Lung (tissue), 12 donors: ENCODE data around the gene NUP210L. TPM values are rescaled to one million over a fixed set of nuclear protein-coding genes. Genes with fewer than 3 reads are reported as not detected.
"Not testable (repeated sequence)": the region's sequence is repeated elsewhere in the genome, so short reads cannot be mapped to it uniquely, and the experiment has no call there.

Experiments used
- ATAC-seq: fragments of 200-7000 bp; cut with Tn5 transposase; one replicate; pipeline ENCODE4 v1.9.1; 2020; ENCODE audit warnings: moderate number of reproducible peaks; ENCODE audit not compliant: insufficient read depth, low FRiP score
- DNase-seq, 3 donors: peaks; one replicate each; pipeline ENCODE4 v3.0.0-alpha.2; 2013 to 2017
- H3K27ac ChIP-seq, 2 donors: one replicate each; pipeline ENCODE4 v1.5.1; 2013; ENCODE audit warnings: mild to moderate bottlenecking in 2 of 2, moderate library complexity in 2 of 2, control low read depth in 1 of 2, inconsistent platforms in 1 of 2, low read depth in 1 of 2, low read length in 1 of 2
- H3K27me3 ChIP-seq, 3 donors: one replicate each; pipeline ENCODE4 v1.5.1; 2013; ENCODE audit warnings: low read length in 2 of 3; ENCODE audit not compliant: control insufficient read depth in 3 of 3, insufficient read depth in 3 of 3
- H3K36me3 ChIP-seq, 4 donors: one replicate each; pipeline ENCODE4 v1.5.1; 2013; ENCODE audit warnings: low read length in 4 of 4, mild to moderate bottlenecking in 1 of 4, moderate library complexity in 1 of 4; ENCODE audit not compliant: control insufficient read depth in 4 of 4, insufficient read depth in 4 of 4
- H3K4me1 ChIP-seq, 5 donors: one replicate each; pipeline ENCODE4 v1.5.1; 2013; ENCODE audit warnings: low read length in 5 of 5, mild to moderate bottlenecking in 2 of 5, moderate library complexity in 1 of 5; ENCODE audit not compliant: control insufficient read depth in 5 of 5, insufficient read depth in 5 of 5
- H3K4me3 ChIP-seq: one replicate; pipeline ENCODE4 v1.5.1; 2013; ENCODE audit warnings: mild to moderate bottlenecking, control low read depth, moderate library complexity
- H3K9ac ChIP-seq, 2 donors: one replicate each; pipeline ENCODE4 v1.5.1; 2013; ENCODE audit warnings: low read length in 2 of 2, control low read depth in 1 of 2; ENCODE audit not compliant: insufficient read depth in 1 of 2
- H3K9me3 ChIP-seq, 4 donors: one replicate each; pipeline ENCODE4 v1.5.1; 2013; ENCODE audit warnings: low read length in 3 of 4, mild to moderate bottlenecking in 1 of 4, moderate library complexity in 1 of 4; ENCODE audit not compliant: control insufficient read depth in 4 of 4, insufficient read depth in 3 of 4
- CTCF ChIP-seq: IDR thresholded peaks from 2 replicates; pipeline ENCODE4 v1.5.1; 2012; ENCODE audit warnings: mild to moderate bottlenecking; ENCODE audit errors: control extremely low read depth, extremely low read depth
- WGBS, 2 donors: extraction: QIAGEN DNeasy Blood & Tissue Kit; methylation state at CpG; one replicate each; pipeline ENCODE4 v1.1.7; 2013; 5-methylcytosine and 5-hydroxymethylcytosine counted together
- polyA plus RNA-seq, 2 donors: library from polyadenylated mRNA; stranded (reverse); fragments of 200-250 nt; gene quantifications; one replicate each; pipeline ENCODE4 v1.2.1, GENCODE V29; 2013
- total RNA-seq, 2 donors: library from RNA; depleted of rRNA in 1 of 2; stranded (reverse); fragments of >200 nt in 1 of 2; gene quantifications; one replicate each; pipeline ENCODE4 v1.2.1, GENCODE V29; 2014 to 2021
- donor health status: control.
- donor health status: control.
- donor health status: Bipolar disorder and iron deficiency.
- donor health status: healthy.
- donor health status: DM: yes; HTN: yes; CAD: no.

Gene NUP210L
- total and polyA plus RNA-seq, 4 donors = 0.03 to 0.26 (median 0.09) TPM

GRCh38 chr1:154133256-154133655, 21.6 kb downstream of the NUP210L start:
- Histone ChIP-seq H3K9ac (no peak overlapping the region), H3K4me3 (no peak overlapping the region), H3K27me3 (no peaks in the 10 kb centered on the region), H3K4me1 (no peaks in the 10 kb centered on the region), H3K9me3 (no peaks in the 10 kb centered on the region), H3K27ac (no peak overlapping the region), H3K36me3 (no peaks in the 10 kb centered on the region)
- no peak for TF ChIP-seq CTCF
- no peak for ATAC-seq
- WGBS, 2 donors = 97 to 100% methylated on average over 2 of the region's 2 CpGs
- no peak for DNase-seq

GRCh38 chr1:154129391-154129970, 25.4 kb downstream of the NUP210L start:
- Histone ChIP-seq H3K27me3 (no peaks in the 10 kb centered on the region), H3K36me3 (no peaks in the 10 kb centered on the region), H3K27ac (no peak overlapping the region), H3K9ac (no peak overlapping the region), H3K4me1 (no peaks in the 10 kb centered on the region), H3K4me3 (no peak overlapping the region), H3K9me3 (no peaks in the 10 kb centered on the region)
- TF ChIP-seq CTCF = no peak
- ATAC-seq = no peak
- WGBS, 2 donors = 59 to 61% methylated on average over 2 of the region's 2 CpGs
- DNase-seq = no peak

GRCh38 chr1:154123205-154123604, 31.7 kb downstream of the NUP210L start:
- DNase-seq, H3K36me3 ChIP-seq, ATAC-seq, H3K4me1 ChIP-seq, H3K4me3 ChIP-seq, H3K9ac ChIP-seq, H3K27me3 ChIP-seq, H3K27ac ChIP-seq, H3K9me3 ChIP-seq: not testable (repeated sequence)
- 95 to 98% methylated on average over 11 of the region's 11 CpGs for WGBS, 2 donors

GRCh38 chr1:154117642-154118041, 37.2 kb downstream of the NUP210L start:
- 84 to 89% methylated on average over 5 of the region's 5 CpGs for WGBS, 2 donors

More at GRCh38 chr1:154117642-154118041, 37.2 kb downstream of the NUP210L start:
- no peak for TF ChIP-seq CTCF
- ATAC-seq (no peak), DNase-seq (no peak)
- no peaks in the 10 kb centered on the region for H3K27me3 ChIP-seq
- no peak overlapping the region for H3K4me3 ChIP-seq
- no peaks in the 10 kb centered on the region for H3K4me1 ChIP-seq
- no peaks in the 10 kb centered on the region for H3K9me3 ChIP-seq
- no peak overlapping the region for H3K27ac ChIP-seq
- no peak overlapping the region for H3K9ac ChIP-seq
- H3K36me3 ChIP-seq = no peaks in the 10 kb centered on the region
